CD8-positive, alpha-beta memory T cell (primary cell): Measurements from ENCODE around the gene KAT2A. TPM values are rescaled to one million over a fixed set of nuclear protein-coding genes. Genes with fewer than 3 reads are reported as not detected.
A peak's percentile ranks its signal among the peaks of the same experiment; 100 is the strongest.

Experiments
- CTCF ChIA-PET: fragments of 350-600 bp; sonication (Branson Sonifier 250); formaldehyde crosslinking; loops from one replicate; lab custom pipeline; 2021; ENCODE audit warnings: antibody characterized with exemption; lab: Charles Lee
- POLR2A ChIA-PET: fragments of 350-600 bp; sonication (Branson Sonifier 250); formaldehyde crosslinking; loops from one replicate; lab custom pipeline; 2021; ENCODE audit warnings: antibody characterized with exemption; lab: Charles Lee
- DNase-seq, 5 donors: peaks; one replicate each; pipeline versions ENCODE4 v3.0.0 to v3.0.0-alpha.2; 2020 to 2022; ENCODE audit warnings: mixed read lengths in 1 of 5
- H3K27ac ChIP-seq: one replicate; pipeline ENCODE4 v1.7.0; 2013; ENCODE audit warnings: low read depth, mild to moderate bottlenecking, low read length, moderate library complexity
- H3K27me3 ChIP-seq: 2 replicates; pipeline ENCODE4 v1.7.0; 2013; ENCODE audit warnings: low read length, mild to moderate bottlenecking; ENCODE audit not compliant: insufficient read depth, poor library complexity, severe bottlenecking
- H3K36me3 ChIP-seq: 2 replicates; pipeline ENCODE4 v1.7.0; 2013; ENCODE audit warnings: mild to moderate bottlenecking, low read length, moderate library complexity; ENCODE audit not compliant: insufficient read depth
- H3K4me1 ChIP-seq: 2 replicates; pipeline ENCODE4 v1.7.0; 2013; ENCODE audit warnings: mild to moderate bottlenecking, low read length, moderate library complexity; ENCODE audit not compliant: insufficient read depth
- H3K4me3 ChIP-seq: 2 replicates; pipeline ENCODE4 v1.7.0; 2013; ENCODE audit warnings: mild to moderate bottlenecking, low read length
- H3K9me3 ChIP-seq: 2 replicates; pipeline ENCODE4 v1.7.0; 2013; ENCODE audit warnings: mild to moderate bottlenecking, low read length
- H3K27ac Mint-ChIP-seq, 8 donors: one replicate each; pipeline ENCODE4 v1.8.0; 2020 to 2021; ENCODE audit warnings: mixed read lengths in 8 of 8, mild to moderate bottlenecking in 6 of 8, inconsistent platforms in 3 of 8, moderate library complexity in 3 of 8
- H3K27me3 Mint-ChIP-seq, 2 donors: one replicate each; pipeline ENCODE4 v1.8.0; 2020 to 2021; ENCODE audit warnings: mixed read lengths in 2 of 2, mild to moderate bottlenecking in 1 of 2, moderate library complexity in 1 of 2
- H3K36me3 Mint-ChIP-seq, 3 donors: one replicate each; pipeline ENCODE4 v1.8.0; 2020 to 2021; ENCODE audit warnings: mixed read lengths in 3 of 3, inconsistent platforms in 1 of 3, mild to moderate bottlenecking in 1 of 3
- H3K4me1 Mint-ChIP-seq, 3 donors: one replicate each; pipeline ENCODE4 v1.8.0; 2020 to 2021; ENCODE audit warnings: mixed read lengths in 3 of 3, inconsistent platforms in 1 of 3, mild to moderate bottlenecking in 1 of 3
- H3K4me3 Mint-ChIP-seq, 7 donors: one replicate each; pipeline ENCODE4 v1.8.0; 2020 to 2021; ENCODE audit warnings: mixed read lengths in 7 of 7, mild to moderate bottlenecking in 6 of 7, moderate library complexity in 4 of 7, inconsistent platforms in 2 of 7
- H3K9me3 Mint-ChIP-seq, 5 donors: one replicate each; pipeline ENCODE4 v1.8.0; 2020 to 2022; ENCODE audit warnings: mixed read lengths in 5 of 5, mild to moderate bottlenecking in 3 of 5, moderate library complexity in 2 of 5, inconsistent platforms in 1 of 5
- polyA plus RNA-seq: library from polyadenylated mRNA; unstranded; fragments of 300-500 nt; fragmentation: Illumina TruSeq; gene quantifications from one replicate; pipeline ENCODE4 v1.2.3, GENCODE V29; 2021
- total RNA-seq, 2 experiments: library from RNA; stranded (reverse); gene quantifications; one replicate each; pipeline ENCODE4 v1.2.3, GENCODE V29; 2021

The KAT2A gene
- total and polyA plus RNA-seq, 3 experiments from 2014 or later, result 8.5 to 53.3 (median 52.5) TPM

- ChIA-PET CTCF (interaction anchor here (1.1 to 11.7 kb wide), 9 partner anchors 9 to 94 kb away, joined by 3 to 109 read pairs (median 4); partner anchors contain the start of gene DNAJC7), POLR2A (interaction anchor here (2.4 kb wide), 1 partner anchor 94 kb away, joined by 13 read pairs; the partner anchor contains the start of gene DNAJC7)
- Histone ChIP-seq H3K9me3 (no peaks in the 10 kb centered on the region), H3K27ac (no peak overlapping the region), H3K4me3 (no peak overlapping the region), H3K36me3 (no peaks in the 10 kb centered on the region), H3K27me3 (no peaks in the 10 kb centered on the region), H3K4me1 (peaks cover 31% of the 10 kb centered on the region)
- H3K4me3 Mint-ChIP-seq, result peak overlapping the region; percentile 56 to 91 (median 89)
- H3K27ac Mint-ChIP-seq, result peak overlapping the region in 6 of 8 donors; percentile 6 to 90 (median 46)
- no peak for DNase-seq
- peaks cover 27 to 52% (median 30%) of the 10 kb centered on the region in 3 donors for H3K4me1 Mint-ChIP-seq
- no peaks in the 10 kb centered on the region for H3K27me3 Mint-ChIP-seq
- no peaks in the 10 kb centered on the region for H3K9me3 Mint-ChIP-seq
- peaks cover 0 to 30% (median 7%) of the 10 kb centered on the region in 3 donors for H3K36me3 Mint-ChIP-seq
These were observed 9.9 kb downstream of the KAT2A start for GRCh38 chr17:42111265-42111636.

DNA sequence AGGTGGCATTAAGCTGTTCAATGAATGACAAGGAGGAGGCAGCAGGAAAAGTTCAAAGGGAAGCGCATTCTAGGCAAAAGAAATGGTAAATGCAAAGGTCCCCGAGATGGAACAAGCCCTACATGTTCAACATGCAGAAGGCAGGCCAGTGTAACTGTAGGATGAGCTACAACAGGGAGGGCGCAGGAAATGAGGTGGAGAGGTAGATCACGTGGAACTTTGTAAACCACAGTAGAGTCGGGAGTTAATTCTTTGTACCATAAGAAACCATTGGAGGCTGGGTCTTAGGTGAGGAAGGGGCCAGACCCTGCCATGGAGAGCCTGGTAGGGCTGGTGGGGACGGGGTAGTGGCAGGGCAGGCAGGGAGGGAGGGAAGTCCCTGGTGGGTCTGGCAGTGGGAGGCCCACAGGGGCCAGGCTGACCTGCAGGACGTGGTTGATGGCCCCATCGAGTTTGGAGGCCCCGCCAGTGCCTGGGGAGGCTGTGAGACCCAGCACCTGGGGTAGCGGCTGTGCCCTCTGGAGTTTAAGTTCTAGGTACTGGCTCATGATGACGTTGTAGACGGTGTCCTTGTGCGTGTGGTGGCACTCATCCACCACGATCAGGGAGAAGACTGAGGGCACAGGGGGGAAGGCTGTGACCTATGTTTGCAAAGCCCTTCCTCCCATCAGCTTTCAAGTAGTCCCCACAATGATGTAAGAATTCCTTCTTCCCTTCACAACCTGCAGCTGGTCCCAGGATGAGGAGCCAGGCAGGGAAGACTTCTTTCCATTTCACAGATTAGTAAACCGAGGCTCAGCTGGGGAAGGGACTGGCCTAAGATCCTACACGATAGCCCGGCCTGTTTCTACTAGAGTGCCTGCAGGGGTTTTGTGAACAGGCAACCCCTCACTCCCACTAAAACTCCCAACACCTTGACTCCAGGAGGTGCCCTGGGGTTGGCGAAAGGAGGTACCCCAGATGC is 10.6 kb downstream of the KAT2A start:
- Mint-ChIP-seq H3K27ac (peak overlapping the region in 7 of 8 donors; percentile 26 to 90 (median 70)), H3K27me3 (no peaks in the 10 kb centered on the region), H3K4me3 (peak overlapping the region; percentile 39 to 89 (median 56)), H3K36me3 (peaks cover 0 to 30% (median 7%) of the 10 kb centered on the region in 3 donors), H3K9me3 (no peaks in the 10 kb centered on the region), H3K4me1 (peaks cover 27 to 52% (median 28%) of the 10 kb centered on the region in 3 donors)
- H3K27ac ChIP-seq, result no peak overlapping the region
- H3K27me3 ChIP-seq, result no peaks in the 10 kb centered on the region
- ChIA-PET POLR2A (no interaction called here), CTCF (interaction anchor here (1.1 to 11.7 kb wide), 7 partner anchors 9 to 147 kb away, joined by 3 to 109 read pairs (median 3); partner anchors contain the start of gene DNAJC7)
- H3K4me1 ChIP-seq, result peaks cover 31% of the 10 kb centered on the region
- no peaks in the 10 kb centered on the region for H3K9me3 ChIP-seq
- DNase-seq, result no peak
- no peak overlapping the region for H3K4me3 ChIP-seq
- H3K36me3 ChIP-seq, result no peaks in the 10 kb centered on the region

GRCh38 chr17:42109086-42109485 is 12.1 kb downstream of the KAT2A start:
- Histone ChIP-seq H3K27ac (no peak overlapping the region), H3K4me3 (no peak overlapping the region), H3K27me3 (no peaks in the 10 kb centered on the region), H3K4me1 (peaks cover 31% of the 10 kb centered on the region), H3K9me3 (no peaks in the 10 kb centered on the region), H3K36me3 (no peaks in the 10 kb centered on the region)
- Mint-ChIP-seq H3K36me3 (peaks cover 0 to 39% (median 6%) of the 10 kb centered on the region in 3 donors), H3K27me3 (no peaks in the 10 kb centered on the region), H3K4me1 (peaks cover 22 to 47% (median 28%) of the 10 kb centered on the region in 3 donors), H3K27ac (peak overlapping the region in 2 of 8 donors; percentile 8 to 43), H3K4me3 (peak overlapping the region in 1 of 7 donors; percentile 6), H3K9me3 (no peaks in the 10 kb centered on the region)
- POLR2A ChIA-PET, result no interaction called here
- CTCF ChIA-PET, result interaction anchor here (1.4 to 2.1 kb wide), 2 partner anchors 41 to 84 kb away, joined by 3 to 5 read pairs; no protein-coding TSS in a partner anchor
- DNase-seq, result no peak

- Mint-ChIP-seq H3K27ac (peak overlapping the region in 4 of 8 donors; percentile 17 to 82 (median 52)), H3K4me1 (peaks cover 21 to 47% (median 28%) of the 10 kb centered on the region in 3 donors)
- H3K27ac ChIP-seq, result no peak overlapping the region
These were observed 13.3 kb downstream of the KAT2A start for GRCh38 chr17:42107597-42108576.

DNA sequence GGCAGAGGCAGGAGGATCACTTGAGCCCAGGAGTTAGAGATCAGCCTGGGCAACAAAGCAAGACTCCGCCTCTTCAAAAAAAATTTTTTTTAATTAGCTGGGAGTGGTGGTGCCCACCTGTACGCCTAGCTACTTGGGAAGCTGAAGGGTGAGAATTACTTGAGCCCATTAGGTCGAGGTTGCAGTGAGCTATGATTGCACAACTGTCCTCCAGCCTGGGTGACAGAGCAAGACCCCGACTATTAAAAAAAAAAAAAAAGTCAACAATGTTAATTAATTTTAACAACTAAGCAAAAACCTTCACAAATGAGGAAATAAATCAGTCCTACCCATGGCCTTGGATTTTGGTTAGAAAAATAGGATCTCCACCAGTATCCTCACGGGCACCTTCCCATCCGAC is 14.0 kb downstream of the KAT2A start:
- H3K27me3 ChIP-seq, result no peaks in the 10 kb centered on the region
- ChIA-PET POLR2A (interaction anchor here (0.6 kb wide), 1 partner anchor 101 kb away, joined by 4 read pairs; no protein-coding TSS in a partner anchor), CTCF (interaction anchor here (0.9 to 2.1 kb wide), 5 partner anchors 9 to 141 kb away, joined by 3 to 8 read pairs (median 3); partner anchors contain the start of gene CNP)
- H3K27me3 Mint-ChIP-seq, result no peaks in the 10 kb centered on the region
- H3K36me3 Mint-ChIP-seq, result peaks cover 0 to 47% (median 6%) of the 10 kb centered on the region in 3 donors
- H3K9me3 Mint-ChIP-seq, result no peaks in the 10 kb centered on the region
- H3K4me3 Mint-ChIP-seq, result peak overlapping the region in 5 of 7 donors; percentile 23 to 75 (median 58)
- no peaks in the 10 kb centered on the region for H3K9me3 ChIP-seq
- H3K27ac Mint-ChIP-seq, result no peak overlapping the region
- peaks cover 22% of the 10 kb centered on the region for H3K4me1 ChIP-seq
- H3K4me1 Mint-ChIP-seq, result peaks cover 14 to 40% (median 23%) of the 10 kb centered on the region in 3 donors
- DNase-seq, result no peak
- H3K27ac ChIP-seq, result no peak overlapping the region
- H3K36me3 ChIP-seq, result no peaks in the 10 kb centered on the region
- H3K4me3 ChIP-seq, result no peak overlapping the region

More at GRCh38 chr17:42107597-42108576, 13.3 kb downstream of the KAT2A start:
- CTCF ChIA-PET, result interaction anchor here (1.1 to 2.1 kb wide), 5 partner anchors 8 to 90 kb away, joined by 3 to 8 read pairs (median 3); partner anchors contain the start of genes DNAJC7 and NKIRAS2
- no peak overlapping the region for H3K4me3 ChIP-seq
- peak; percentile 86 to 92 (median 87) for DNase-seq
- no peaks in the 10 kb centered on the region for H3K9me3 Mint-ChIP-seq
- H3K27me3 Mint-ChIP-seq, result no peaks in the 10 kb centered on the region
- H3K4me3 Mint-ChIP-seq, result peak overlapping the region; percentile 48 to 80 (median 59)
- peaks cover 0 to 46% (median 6%) of the 10 kb centered on the region in 3 donors for H3K36me3 Mint-ChIP-seq
- no peaks in the 10 kb centered on the region for H3K36me3 ChIP-seq
- H3K27me3 ChIP-seq, result no peaks in the 10 kb centered on the region
- H3K9me3 ChIP-seq, result no peaks in the 10 kb centered on the region
- H3K4me1 ChIP-seq, result peaks cover 25% of the 10 kb centered on the region
- POLR2A ChIA-PET, result interaction anchor here (0.6 to 0.9 kb wide), 2 partner anchors 12 to 21 kb away, joined by 3 read pairs; no protein-coding TSS in a partner anchor

DNA sequence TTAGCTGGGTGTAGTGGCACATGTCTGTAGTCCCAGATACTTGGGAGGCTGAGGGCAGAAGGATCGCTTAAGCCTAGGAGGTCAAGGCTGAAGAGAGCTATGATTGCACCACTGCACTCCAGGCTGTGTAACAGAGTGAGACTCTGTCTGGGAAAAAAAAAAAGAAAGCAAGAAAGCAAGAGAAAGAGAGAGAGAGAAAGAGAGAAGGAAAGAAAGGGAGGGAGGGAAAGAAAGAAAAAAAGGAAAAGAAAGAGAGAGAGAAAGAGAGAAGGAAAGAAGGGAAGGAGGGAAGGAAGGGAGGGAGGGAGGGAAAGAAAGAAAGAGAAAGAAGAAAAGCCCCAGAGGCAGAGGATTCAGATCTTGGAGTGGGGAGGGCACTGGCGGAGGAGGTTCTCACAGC is 15.2 kb downstream of the KAT2A start:
- no peaks in the 10 kb centered on the region for H3K27me3 Mint-ChIP-seq
- no peaks in the 10 kb centered on the region for H3K9me3 Mint-ChIP-seq
- POLR2A ChIA-PET, result no interaction called here
- H3K4me1 Mint-ChIP-seq, result peaks cover 10 to 29% (median 15%) of the 10 kb centered on the region in 3 donors
- no peaks in the 10 kb centered on the region for H3K27me3 ChIP-seq
- H3K36me3 ChIP-seq, result no peaks in the 10 kb centered on the region
- peak overlapping the region in 1 of 8 donors; percentile 50 for H3K27ac Mint-ChIP-seq
- CTCF ChIA-PET, result interaction anchor here (1.0 to 1.2 kb wide), 3 partner anchors 10 to 38 kb away, joined by 3 to 4 read pairs (median 3); no protein-coding TSS in a partner anchor
- peaks cover 0 to 47% (median 6%) of the 10 kb centered on the region in 3 donors for H3K36me3 Mint-ChIP-seq
- DNase-seq, result no peak
- H3K9me3 ChIP-seq, result no peaks in the 10 kb centered on the region
- no peak overlapping the region for H3K4me3 ChIP-seq
- peaks cover 11% of the 10 kb centered on the region for H3K4me1 ChIP-seq
- H3K4me3 Mint-ChIP-seq, result no peak overlapping the region
- H3K27ac ChIP-seq, result no peak overlapping the region

DNA sequence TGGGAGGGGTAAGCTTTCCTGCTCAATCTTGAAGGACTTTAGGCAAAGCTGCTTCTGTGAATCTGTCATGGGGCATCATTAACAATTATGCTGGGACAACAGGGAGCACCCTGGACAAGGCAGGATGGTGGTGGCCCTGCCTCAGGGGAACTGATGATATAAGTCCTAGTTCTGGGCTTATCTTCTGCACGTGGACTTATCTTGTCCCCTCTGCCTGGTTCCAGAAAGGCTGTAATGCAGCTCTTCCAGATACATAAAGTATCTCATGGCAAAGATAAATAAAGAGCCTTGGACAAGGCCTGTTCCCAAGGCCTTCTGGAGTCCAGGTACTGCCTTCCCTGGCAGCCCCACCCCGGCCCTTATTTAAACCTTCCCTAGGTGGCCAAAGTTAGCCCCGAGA is 16.9 kb downstream of the KAT2A start:
- H3K9me3 ChIP-seq, result no peaks in the 10 kb centered on the region
- Mint-ChIP-seq H3K27ac (no peak overlapping the region), H3K9me3 (no peaks in the 10 kb centered on the region)

More for the DNA sequence above, 16.9 kb downstream of the KAT2A start:
- Mint-ChIP-seq H3K27me3 (no peaks in the 10 kb centered on the region), H3K4me3 (no peak overlapping the region), H3K4me1 (peaks cover 0 to 16% (median 6%) of the 10 kb centered on the region in 3 donors), H3K36me3 (peaks cover 0 to 39% (median 3%) of the 10 kb centered on the region in 3 donors)
- ChIA-PET POLR2A (interaction anchor here (0.6 kb wide), 1 partner anchor 17 kb away, joined by 3 read pairs; the partner anchor contains the start of gene KAT2A), CTCF (interaction anchor here (0.6 to 1.6 kb wide), 4 partner anchors 11 to 39 kb away, joined by 3 to 4 read pairs (median 3); no protein-coding TSS in a partner anchor)
- H3K27me3 ChIP-seq, result no peaks in the 10 kb centered on the region
- no peak overlapping the region for H3K4me3 ChIP-seq
- no peak overlapping the region for H3K27ac ChIP-seq
- H3K36me3 ChIP-seq, result no peaks in the 10 kb centered on the region
- DNase-seq, result peak in 1 of 5 donors; percentile 12
- peaks cover 9% of the 10 kb centered on the region for H3K4me1 ChIP-seq
